DMS 273 treated with DMSO at 0.1 percent for 48 hours (cell line): Measurements from ENCODE around the gene ARSB.
A peak's percentile ranks its signal among the peaks of the same experiment; 100 is the strongest.
"Not testable (repeated sequence)": the region's sequence is repeated elsewhere in the genome, so short reads cannot be mapped to it uniquely, and the experiment has no call there.

Experiments used
- DNase-seq: peaks from one replicate; lab custom pipeline; 2025; lab: John Stamatoyannopoulos, UW

The ARSB gene

GRCh38 chr5:78779262-78779661 lies 205.8 kb downstream of the ARSB start:
- no peak for DNase-seq

GRCh38 chr5:78778538-78778937 lies 206.6 kb downstream of the ARSB start:
- peak; percentile 69 for DNase-seq

GRCh38 chr5:78777901-78778300 lies 207.2 kb downstream of the ARSB start:
- DNase-seq = no peak

GRCh38 chr5:78776637-78777036 lies 208.5 kb downstream of the ARSB start:
- no peak for DNase-seq

GRCh38 chr5:78773655-78774054 lies 211.5 kb downstream of the ARSB start:
- DNase-seq = no peak

GRCh38 chr5:78771260-78772205 lies 213.6 kb downstream of the ARSB start:
- no peak for DNase-seq

- no peak for DNase-seq
Observed at GRCh38 chr5:78768781-78769380, 216.2 kb downstream of the ARSB start.

GRCh38 chr5:78766412-78766762 lies 218.7 kb downstream of the ARSB start:
- DNase-seq = no peak

- DNase-seq = no peak
Observed at GRCh38 chr5:78765756-78766411, 219.2 kb downstream of the ARSB start.

- no peak for DNase-seq
Observed at GRCh38 chr5:78765116-78765515, 220.0 kb downstream of the ARSB start.

GRCh38 chr5:78763659-78764189 lies 221.4 kb downstream of the ARSB start:
- DNase-seq = no peak

GRCh38 chr5:78762743-78763142 lies 222.4 kb downstream of the ARSB start:
- not testable (repeated sequence) for DNase-seq

- no peak for DNase-seq
Observed at GRCh38 chr5:78761840-78762239, 223.3 kb downstream of the ARSB start.

- DNase-seq = no peak
Observed at GRCh38 chr5:78760770-78761169, 224.3 kb downstream of the ARSB start.

GRCh38 chr5:78760366-78760765 lies 224.7 kb downstream of the ARSB start:
- DNase-seq = no peak

GRCh38 chr5:78758169-78758839 lies 226.8 kb downstream of the ARSB start:
- no peak for DNase-seq

- DNase-seq = no peak
Observed at GRCh38 chr5:78757269-78758053, 227.6 kb downstream of the ARSB start.

- DNase-seq = no peak
Observed at GRCh38 chr5:78756858-78757257, 228.3 kb downstream of the ARSB start.

- DNase-seq = no peak
Observed at GRCh38 chr5:78755822-78756429, 229.2 kb downstream of the ARSB start.

GRCh38 chr5:78754655-78755054 lies 230.5 kb downstream of the ARSB start:
- DNase-seq = no peak

GRCh38 chr5:78753093-78753531 lies 232.0 kb downstream of the ARSB start:
- DNase-seq = no peak
